Cardiac muscle cell (in vitro differentiated cells and primary cell): ENCODE measurements around the gene CDRT15L2. TPM values are rescaled to one million over a fixed set of nuclear protein-coding genes. Genes with fewer than 3 reads are reported as not detected.
A peak's percentile ranks its signal among the peaks of the same experiment; 100 is the strongest.
"Not testable (repeated sequence)": the region's sequence is repeated elsewhere in the genome, so short reads cannot be mapped to it uniquely, and the experiment has no call there.

ENCODE experiments used
- DNase-seq, 2 donors: peaks; one replicate each; pipeline versions ENCODE4 v3.0.0 to v3.0.0-alpha.2; 2010 to 2017; ENCODE audit warnings: low read depth in 1 of 2, low spot score in 1 of 2
- H3K27ac ChIP-seq: fragments of 200-600 bp; sonication (generic); 2 replicates; pipeline ENCODE4 v1.5.1; 2016
- H3K27me3 ChIP-seq: fragments of 200-600 bp; sonication (generic); 2 replicates; pipeline ENCODE4 v1.6.0; 2016; ENCODE audit warnings: control low read depth
- H3K36me3 ChIP-seq: fragments of 200-600 bp; sonication (generic); 2 replicates; pipeline ENCODE4 v1.5.1; 2016; ENCODE audit warnings: control low read depth
- H3K4me1 ChIP-seq: fragments of 200-600 bp; sonication (generic); 2 replicates; pipeline ENCODE4 v1.8.1; 2017; ENCODE audit warnings: low read depth, mild to moderate bottlenecking, mixed run types
- H3K4me3 ChIP-seq: fragments of 200-600 bp; sonication (generic); 2 replicates; pipeline ENCODE4 v1.5.1; 2016; ENCODE audit warnings: mild to moderate bottlenecking
- H3K9me3 ChIP-seq: fragments of 200-600 bp; sonication (generic); 2 replicates; pipeline ENCODE4 v1.5.1; 2017; ENCODE audit warnings: low read depth, mild to moderate bottlenecking, control low read depth
- polyA plus RNA-seq: library from polyadenylated mRNA; unstranded; fragments of >200 nt; fragmentation: Nextera tagmentation; extraction: Ambion mirVana; gene quantifications from 2 replicates; pipeline ENCODE4 v1.2.1, GENCODE V29; 2016
- total RNA-seq: library from RNA; depleted of rRNA; stranded (reverse); fragments of >200 nt; gene quantifications from 2 replicates; pipeline ENCODE4 v1.2.3, GENCODE V29; 2016
- TF ChIP-seq, protein P1 (sequence below): IDR thresholded peaks from 2 replicates; pipeline ENCODE4 v1.5.1; 2012; ENCODE audit warnings: low read depth, mild to moderate bottlenecking, low read length

Gene CDRT15L2
- total and polyA plus RNA-seq, 2 experiments from 2014 or later, result not detected

DNA sequence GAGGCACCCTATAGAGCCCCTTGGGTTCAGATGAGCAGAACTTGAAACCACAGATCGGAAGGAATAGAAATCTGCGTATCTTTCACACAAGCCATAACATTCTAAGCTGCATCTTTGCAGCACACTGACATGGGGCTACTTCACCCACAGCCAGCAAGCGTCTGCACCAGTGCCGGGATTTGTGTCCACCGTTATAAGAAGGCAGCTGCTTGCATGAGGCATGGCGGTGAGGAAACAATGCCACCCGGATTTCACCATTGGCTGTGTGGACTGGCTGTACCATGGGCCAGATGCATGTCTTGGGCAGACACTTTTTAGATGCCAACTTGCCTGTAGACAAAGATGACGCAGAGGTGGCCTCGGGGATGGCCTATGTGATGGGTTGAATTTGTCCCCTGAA is 20.5 kb upstream of the CDRT15L2 start:
- not testable (repeated sequence) for H3K4me1 ChIP-seq

DNA sequence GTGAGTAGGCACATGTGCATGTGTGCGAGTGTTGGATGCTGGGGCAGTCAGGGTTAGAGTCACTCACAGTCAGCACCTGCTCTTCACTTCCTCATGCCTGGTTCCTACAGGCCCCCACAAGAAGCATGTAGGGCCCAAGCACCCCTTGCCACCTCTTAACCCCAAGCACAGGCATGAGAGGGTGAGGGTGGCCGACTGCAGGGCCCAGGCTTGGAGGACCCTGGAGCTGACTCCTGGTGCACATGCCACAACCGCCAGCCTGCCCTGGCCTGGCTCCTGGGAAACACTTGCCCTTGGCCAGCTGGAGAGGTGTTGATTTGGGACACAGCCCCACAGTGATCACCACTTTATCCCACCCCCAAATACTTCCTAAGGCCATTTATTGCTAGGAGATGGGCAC is 16.9 kb upstream of the CDRT15L2 start:
- Histone ChIP-seq H3K4me1 (no peaks in the 10 kb centered on the region), H3K27me3 (no peaks in the 10 kb centered on the region), H3K4me3 (no peak overlapping the region), H3K36me3 (no peaks in the 10 kb centered on the region), H3K9me3 (no peaks in the 10 kb centered on the region), H3K27ac (no peak overlapping the region)
- TF ChIP-seq, protein P1, sequence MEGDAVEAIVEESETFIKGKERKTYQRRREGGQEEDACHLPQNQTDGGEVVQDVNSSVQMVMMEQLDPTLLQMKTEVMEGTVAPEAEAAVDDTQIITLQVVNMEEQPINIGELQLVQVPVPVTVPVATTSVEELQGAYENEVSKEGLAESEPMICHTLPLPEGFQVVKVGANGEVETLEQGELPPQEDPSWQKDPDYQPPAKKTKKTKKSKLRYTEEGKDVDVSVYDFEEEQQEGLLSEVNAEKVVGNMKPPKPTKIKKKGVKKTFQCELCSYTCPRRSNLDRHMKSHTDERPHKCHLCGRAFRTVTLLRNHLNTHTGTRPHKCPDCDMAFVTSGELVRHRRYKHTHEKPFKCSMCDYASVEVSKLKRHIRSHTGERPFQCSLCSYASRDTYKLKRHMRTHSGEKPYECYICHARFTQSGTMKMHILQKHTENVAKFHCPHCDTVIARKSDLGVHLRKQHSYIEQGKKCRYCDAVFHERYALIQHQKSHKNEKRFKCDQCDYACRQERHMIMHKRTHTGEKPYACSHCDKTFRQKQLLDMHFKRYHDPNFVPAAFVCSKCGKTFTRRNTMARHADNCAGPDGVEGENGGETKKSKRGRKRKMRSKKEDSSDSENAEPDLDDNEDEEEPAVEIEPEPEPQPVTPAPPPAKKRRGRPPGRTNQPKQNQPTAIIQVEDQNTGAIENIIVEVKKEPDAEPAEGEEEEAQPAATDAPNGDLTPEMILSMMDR, result no peak
- DNase-seq, result no peak

More for the DNA sequence above, 20.5 kb upstream of the CDRT15L2 start:
- H3K27me3 ChIP-seq, DNase-seq, H3K36me3 ChIP-seq, H3K9me3 ChIP-seq, H3K27ac ChIP-seq, H3K4me3 ChIP-seq: not testable (repeated sequence)

DNA sequence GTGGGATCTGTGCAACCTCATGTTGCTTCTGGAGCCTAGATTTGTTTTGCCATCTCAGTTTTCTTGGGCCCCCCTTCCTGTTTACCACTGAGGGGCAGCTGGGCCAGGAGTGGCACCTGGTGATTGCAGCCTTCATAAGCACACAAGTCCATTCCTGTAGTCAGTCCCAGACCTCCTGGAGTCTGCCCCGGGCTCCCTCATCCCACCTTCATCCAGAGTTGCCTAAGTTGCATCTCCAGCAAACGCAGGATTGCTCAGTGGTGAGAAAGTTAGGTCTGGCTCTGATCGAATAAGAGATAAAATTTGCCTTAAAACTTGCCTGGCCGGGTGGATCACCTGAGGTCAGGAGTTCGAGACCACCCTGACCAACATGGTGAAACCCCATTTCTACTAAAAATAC is 14.3 kb upstream of the CDRT15L2 start:
- not testable (repeated sequence) for DNase-seq, H3K4me3 ChIP-seq, H3K27me3 ChIP-seq, H3K4me1 ChIP-seq, H3K9me3 ChIP-seq, H3K27ac ChIP-seq, H3K36me3 ChIP-seq

DNA sequence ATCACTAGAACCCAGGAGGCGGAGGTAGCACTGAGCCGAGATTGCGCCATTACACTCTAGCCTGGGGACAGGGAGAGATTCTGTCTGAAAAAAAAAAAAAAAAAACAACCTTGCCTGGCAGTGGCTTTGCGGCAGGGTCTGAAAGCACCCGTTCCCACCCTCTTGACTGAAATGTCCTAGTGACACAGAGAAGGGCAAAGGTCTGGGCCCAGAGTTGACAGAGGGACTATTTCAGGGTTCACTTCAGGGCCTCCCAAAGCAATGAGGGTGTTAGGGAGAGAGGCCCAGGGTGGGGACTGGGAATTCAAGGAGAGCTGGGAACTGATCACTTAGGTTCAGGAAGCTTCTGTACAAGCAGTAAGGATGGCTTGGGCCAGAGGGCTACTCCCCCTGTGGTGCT is 13.8 kb upstream of the CDRT15L2 start:
- H3K9me3 ChIP-seq, result no peaks in the 10 kb centered on the region
- H3K4me3 ChIP-seq, result no peak overlapping the region
- H3K27ac ChIP-seq, result no peak overlapping the region
- no peaks in the 10 kb centered on the region for H3K4me1 ChIP-seq
- no peak for DNase-seq
- H3K36me3 ChIP-seq, result no peaks in the 10 kb centered on the region
- TF ChIP-seq, protein P1, result no peak
- H3K27me3 ChIP-seq, result no peaks in the 10 kb centered on the region

DNA sequence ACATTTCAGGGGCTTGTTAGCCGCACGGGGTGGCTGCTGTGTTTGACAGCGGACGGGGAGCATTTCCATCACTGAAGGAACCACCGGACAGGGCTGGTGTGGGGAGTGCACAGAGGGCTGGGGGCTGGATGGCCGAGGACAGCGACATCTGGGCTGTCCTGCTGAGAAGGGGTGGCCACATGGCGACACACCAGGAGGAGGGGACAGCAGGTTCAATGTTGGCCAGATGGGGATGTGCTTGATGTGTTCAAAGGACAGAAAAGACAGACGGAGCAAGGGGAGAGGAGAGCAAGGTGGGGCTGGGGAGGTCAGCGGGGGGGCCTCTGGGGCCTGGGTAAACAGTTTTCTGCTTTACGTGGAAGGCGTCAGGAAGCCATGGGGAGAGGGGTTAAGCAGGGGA is 12.8 kb upstream of the CDRT15L2 start:
- H3K9me3 ChIP-seq, H3K27ac ChIP-seq, H3K4me3 ChIP-seq, DNase-seq, H3K27me3 ChIP-seq, H3K4me1 ChIP-seq, H3K36me3 ChIP-seq: not testable (repeated sequence)

DNA sequence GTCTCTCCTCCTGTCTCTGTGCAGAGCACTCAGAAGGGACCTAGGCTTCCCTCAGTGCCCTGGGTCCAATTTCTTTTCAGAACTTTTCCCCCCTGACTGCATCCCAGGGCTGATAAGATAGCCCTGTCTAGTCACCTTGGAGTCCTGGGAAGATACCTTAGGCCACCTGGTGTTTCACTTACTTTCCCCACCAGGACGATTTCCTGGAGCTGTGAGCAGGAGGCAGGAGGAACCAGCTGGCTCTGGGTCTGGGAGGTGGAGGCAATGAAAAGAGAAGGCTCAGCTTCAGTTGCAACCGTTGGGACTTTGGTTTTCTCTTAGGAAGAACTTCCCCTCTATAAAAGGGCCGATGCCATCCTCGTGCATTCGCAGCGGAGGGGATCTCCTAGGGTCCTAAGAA is 12.1 kb upstream of the CDRT15L2 start:
- H3K27me3 ChIP-seq, H3K4me1 ChIP-seq, H3K9me3 ChIP-seq, H3K27ac ChIP-seq, H3K4me3 ChIP-seq, DNase-seq, H3K36me3 ChIP-seq: not testable (repeated sequence)

DNA sequence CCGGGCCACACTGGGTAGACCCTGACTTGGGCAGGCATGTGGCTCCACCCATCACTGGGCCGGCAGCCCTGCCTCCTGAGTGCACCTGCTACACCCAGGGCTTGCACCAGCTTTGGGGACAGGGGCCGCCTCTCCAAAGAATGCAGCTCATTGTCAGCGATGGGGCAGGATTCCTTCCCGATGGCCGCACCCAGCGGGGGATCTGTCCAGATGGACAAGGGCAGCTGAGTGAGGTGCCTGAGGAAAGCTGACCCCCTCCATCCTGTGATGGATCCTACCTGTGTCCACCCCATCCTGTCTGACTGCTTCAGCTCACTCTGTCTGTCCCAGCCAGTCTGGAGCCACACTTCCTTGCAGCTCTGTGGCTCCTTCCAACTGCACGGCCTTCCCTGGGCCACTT is 10.9 kb upstream of the CDRT15L2 start:
- H3K4me3 ChIP-seq, H3K9me3 ChIP-seq, H3K27me3 ChIP-seq, H3K27ac ChIP-seq, DNase-seq, H3K4me1 ChIP-seq, H3K36me3 ChIP-seq: not testable (repeated sequence)

DNA sequence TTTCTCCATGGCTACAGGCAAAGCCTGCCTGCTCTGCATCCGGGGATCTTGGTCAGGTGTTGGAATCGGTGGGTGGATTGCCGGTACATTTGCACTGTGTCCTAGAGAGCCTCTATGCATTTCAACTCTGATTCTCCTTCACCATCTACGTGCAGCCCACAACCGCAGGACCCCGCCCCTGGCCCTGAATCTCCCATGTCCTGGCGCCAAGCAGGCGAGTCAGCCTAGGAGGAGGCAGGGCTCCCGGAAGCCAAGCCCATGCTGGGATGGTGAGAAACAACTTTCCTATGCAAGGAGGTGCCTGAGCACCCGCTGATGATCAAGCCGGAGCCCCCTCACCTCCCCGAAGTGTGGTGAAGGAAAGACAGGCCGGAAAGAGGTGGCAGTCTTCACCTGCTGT is 7.9 kb upstream of the CDRT15L2 start:
- not testable (repeated sequence) for DNase-seq, H3K27ac ChIP-seq, H3K36me3 ChIP-seq, H3K9me3 ChIP-seq, H3K4me1 ChIP-seq, H3K27me3 ChIP-seq, H3K4me3 ChIP-seq

DNA sequence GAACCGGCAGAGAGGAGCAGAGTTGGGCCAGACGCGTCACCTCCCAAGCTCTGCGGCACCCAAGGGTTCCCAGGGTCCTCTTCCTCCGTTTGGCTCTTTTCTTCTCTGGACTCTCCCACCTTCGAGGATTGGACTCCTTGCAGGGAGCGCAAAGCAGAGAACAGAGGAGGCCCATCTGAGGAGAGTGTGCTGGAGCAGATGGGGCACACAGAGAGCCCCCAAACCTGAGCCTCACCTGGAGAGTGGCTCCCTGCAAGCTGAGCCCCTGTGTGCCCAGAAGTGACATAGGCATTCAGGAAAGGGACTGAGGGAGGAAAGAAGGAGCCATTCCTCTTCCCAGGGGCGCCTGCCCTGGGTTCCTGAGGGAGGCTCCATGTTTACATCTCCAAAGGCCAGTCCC is 6.3 kb upstream of the CDRT15L2 start:
- DNase-seq, H3K27me3 ChIP-seq, H3K4me3 ChIP-seq, H3K27ac ChIP-seq, H3K9me3 ChIP-seq, H3K4me1 ChIP-seq, H3K36me3 ChIP-seq: not testable (repeated sequence)

DNA sequence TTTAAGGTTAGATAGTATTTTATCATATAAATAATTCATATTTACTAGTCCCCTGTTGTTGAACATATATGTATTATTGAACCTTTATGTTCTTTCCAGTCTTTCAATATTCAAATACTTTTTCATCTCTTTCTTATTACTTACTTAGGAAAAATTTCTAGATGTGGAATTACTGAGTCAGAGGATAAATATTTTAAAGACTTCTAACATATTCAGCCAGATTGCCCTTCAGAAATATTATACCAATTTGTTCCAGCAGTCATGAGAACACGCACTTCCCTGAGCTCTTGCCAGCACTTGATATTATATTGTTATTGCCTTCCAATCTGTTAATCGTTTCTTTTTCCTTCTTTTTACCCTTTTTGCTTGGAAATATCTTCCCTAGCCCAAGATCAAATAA is 4.5 kb upstream of the CDRT15L2 start:
- not testable (repeated sequence) for H3K27me3 ChIP-seq, H3K4me1 ChIP-seq, H3K27ac ChIP-seq, H3K4me3 ChIP-seq, H3K9me3 ChIP-seq, DNase-seq, H3K36me3 ChIP-seq

DNA sequence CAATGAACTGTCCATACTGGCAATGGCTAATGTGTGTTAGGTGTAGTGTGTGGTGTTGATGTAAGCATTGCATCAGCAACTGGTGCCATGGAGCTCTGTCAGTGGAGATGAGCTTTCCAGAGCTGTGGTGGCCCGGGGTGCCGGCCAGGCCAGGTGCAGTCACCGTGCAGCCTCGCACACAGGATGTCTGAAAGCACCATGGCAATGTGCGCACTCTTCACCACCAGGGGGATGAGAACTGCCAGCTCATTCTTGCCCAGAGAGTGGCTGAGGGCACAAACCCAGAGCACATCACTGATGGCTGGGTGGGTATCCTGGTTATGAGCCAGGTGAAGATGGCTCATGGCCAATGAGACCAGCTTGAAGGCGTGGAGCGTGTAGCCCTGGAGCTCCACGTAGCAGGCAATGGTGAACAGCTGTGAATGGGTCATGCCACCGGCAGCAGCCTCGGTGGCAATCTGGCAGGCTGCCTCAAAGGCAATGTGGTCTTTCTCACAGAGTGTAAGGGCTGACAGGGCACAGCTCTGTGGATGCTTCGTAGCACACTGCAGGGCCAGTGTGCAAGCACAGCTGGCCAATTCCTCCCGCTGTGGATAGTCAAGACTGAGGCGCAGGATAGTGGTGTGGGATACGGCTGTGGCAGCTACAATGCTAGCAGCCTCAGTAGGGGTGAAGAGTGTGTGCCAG is 4.5 kb downstream of the CDRT15L2 start:
- DNase-seq, H3K27me3 ChIP-seq, H3K4me1 ChIP-seq, H3K36me3 ChIP-seq, H3K9me3 ChIP-seq, H3K4me3 ChIP-seq, H3K27ac ChIP-seq: not testable (repeated sequence)

DNA sequence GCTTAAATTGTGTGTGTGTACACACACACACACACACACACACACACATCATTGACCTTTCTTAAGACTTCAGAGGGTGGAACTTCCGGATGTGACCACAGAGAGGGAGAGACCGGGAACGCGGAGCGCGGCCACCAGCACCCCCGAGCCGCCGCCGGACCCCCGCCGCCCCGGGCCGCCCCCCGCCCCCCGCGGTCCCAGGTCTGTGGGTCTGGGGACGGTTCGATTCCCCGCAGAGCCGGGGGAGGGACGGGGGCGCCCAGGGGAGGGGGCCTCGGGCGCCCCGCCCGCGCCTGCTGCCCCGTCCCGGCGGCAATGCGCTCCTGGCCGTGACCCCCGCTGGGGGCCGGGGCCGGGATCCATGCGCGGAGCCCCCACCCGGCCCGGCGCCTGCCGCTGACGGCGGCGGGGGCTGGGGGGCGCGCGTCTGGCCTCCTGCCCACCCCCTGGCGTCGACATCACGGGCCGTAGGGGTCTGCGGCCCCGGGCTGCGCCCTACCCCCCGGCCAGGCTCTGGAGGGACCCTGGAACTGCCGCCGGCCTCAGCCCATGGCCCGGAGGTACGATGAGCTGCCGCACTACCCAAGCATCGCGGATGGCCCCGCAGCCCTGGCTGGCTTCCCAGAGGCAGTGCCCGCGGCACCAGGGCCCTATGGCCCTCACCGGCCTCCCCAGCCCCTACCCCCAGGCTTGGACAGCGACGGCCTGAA is 9.4 kb downstream of the CDRT15L2 start:
- DNase-seq, result peak; percentile 32 to 58
- H3K27me3 ChIP-seq, H3K36me3 ChIP-seq, H3K27ac ChIP-seq, H3K9me3 ChIP-seq, H3K4me1 ChIP-seq: not testable (repeated sequence)
- peak overlapping the region; percentile 54 for H3K4me3 ChIP-seq
